GM06990 (cell line): Measurements from ENCODE around the gene EHMT1.

ENCODE experiments used
- DNase-seq: peaks from one replicate; pipeline ENCODE4 v3.0.0-alpha.2; 2011; ENCODE audit not compliant: insufficient read length; ENCODE audit errors: extremely low read depth
- H3K27me3 ChIP-seq: replicated peaks from 2 replicates; pipeline ENCODE4 v1.6.0; 2011; ENCODE audit warnings: low read length; ENCODE audit not compliant: control insufficient read depth, insufficient read depth
- H3K36me3 ChIP-seq: 2 replicates; pipeline ENCODE4 v1.5.1; 2011; ENCODE audit warnings: low read length; ENCODE audit not compliant: control insufficient read depth, insufficient read depth
- H3K4me3 ChIP-seq: replicated peaks from 2 replicates; pipeline ENCODE4 v1.5.1; 2011; ENCODE audit warnings: low read depth, mild to moderate bottlenecking, control low read depth, low read length
- TF ChIP-seq, protein P1 (sequence below): IDR thresholded peaks from 2 replicates; pipeline ENCODE4 v1.5.1; 2011; ENCODE audit warnings: low read length, control low read depth, mild to moderate bottlenecking, inconsistent platforms; ENCODE audit not compliant: insufficient read depth, poor library complexity, severe bottlenecking

The EHMT1 gene

DNA sequence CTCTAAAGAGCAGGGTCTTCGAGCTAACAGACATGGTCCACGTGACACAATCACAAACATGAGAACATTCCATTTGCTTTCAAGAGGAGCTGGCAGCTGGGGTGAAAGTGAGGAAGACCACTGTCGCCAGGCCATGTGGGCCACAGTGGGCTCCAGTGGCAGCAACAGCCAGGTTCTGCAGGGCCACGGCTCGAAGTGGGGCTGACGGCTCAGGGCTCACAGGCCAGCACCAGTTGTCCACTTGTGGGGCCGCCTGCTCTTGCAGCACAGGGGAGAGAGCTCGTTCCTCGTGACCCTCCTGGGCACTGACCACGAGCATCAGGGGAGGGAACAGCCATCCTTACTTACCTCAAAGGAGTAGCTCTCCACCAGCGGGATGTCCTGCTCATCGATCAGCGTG, 30.5 kb upstream of the EHMT1 start:
- no peaks in the 10 kb centered on the region for H3K27me3 ChIP-seq
- H3K36me3 ChIP-seq, result peaks cover 16% of the 10 kb centered on the region
- H3K4me3 ChIP-seq, result no peak overlapping the region
- TF ChIP-seq, protein P1, sequence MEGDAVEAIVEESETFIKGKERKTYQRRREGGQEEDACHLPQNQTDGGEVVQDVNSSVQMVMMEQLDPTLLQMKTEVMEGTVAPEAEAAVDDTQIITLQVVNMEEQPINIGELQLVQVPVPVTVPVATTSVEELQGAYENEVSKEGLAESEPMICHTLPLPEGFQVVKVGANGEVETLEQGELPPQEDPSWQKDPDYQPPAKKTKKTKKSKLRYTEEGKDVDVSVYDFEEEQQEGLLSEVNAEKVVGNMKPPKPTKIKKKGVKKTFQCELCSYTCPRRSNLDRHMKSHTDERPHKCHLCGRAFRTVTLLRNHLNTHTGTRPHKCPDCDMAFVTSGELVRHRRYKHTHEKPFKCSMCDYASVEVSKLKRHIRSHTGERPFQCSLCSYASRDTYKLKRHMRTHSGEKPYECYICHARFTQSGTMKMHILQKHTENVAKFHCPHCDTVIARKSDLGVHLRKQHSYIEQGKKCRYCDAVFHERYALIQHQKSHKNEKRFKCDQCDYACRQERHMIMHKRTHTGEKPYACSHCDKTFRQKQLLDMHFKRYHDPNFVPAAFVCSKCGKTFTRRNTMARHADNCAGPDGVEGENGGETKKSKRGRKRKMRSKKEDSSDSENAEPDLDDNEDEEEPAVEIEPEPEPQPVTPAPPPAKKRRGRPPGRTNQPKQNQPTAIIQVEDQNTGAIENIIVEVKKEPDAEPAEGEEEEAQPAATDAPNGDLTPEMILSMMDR, result no peak
- no peak for DNase-seq

DNA sequence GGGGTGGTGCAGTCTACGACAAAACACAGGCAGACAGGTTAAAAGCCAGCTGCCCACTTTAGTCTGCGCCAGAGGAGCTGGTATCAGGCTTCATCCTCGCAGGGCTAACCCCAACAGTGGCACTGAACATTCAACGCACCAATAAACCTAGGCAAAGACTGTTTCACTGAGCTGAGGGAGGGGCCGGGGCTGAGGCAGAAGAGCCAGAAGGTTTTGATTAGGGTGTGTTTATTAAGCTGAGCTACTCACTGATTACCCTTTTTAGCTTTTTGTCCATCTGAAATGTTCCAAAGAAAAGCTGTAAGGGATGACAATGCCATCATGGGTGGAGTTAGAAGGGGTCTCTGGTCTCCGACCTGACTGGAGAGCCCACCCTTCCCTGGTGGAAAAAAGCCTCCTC, 29.9 kb upstream of the EHMT1 start:
- no peak for DNase-seq
- H3K4me3 ChIP-seq, result peak overlapping the region; percentile 81
- TF ChIP-seq, protein P1, result no peak

DNA sequence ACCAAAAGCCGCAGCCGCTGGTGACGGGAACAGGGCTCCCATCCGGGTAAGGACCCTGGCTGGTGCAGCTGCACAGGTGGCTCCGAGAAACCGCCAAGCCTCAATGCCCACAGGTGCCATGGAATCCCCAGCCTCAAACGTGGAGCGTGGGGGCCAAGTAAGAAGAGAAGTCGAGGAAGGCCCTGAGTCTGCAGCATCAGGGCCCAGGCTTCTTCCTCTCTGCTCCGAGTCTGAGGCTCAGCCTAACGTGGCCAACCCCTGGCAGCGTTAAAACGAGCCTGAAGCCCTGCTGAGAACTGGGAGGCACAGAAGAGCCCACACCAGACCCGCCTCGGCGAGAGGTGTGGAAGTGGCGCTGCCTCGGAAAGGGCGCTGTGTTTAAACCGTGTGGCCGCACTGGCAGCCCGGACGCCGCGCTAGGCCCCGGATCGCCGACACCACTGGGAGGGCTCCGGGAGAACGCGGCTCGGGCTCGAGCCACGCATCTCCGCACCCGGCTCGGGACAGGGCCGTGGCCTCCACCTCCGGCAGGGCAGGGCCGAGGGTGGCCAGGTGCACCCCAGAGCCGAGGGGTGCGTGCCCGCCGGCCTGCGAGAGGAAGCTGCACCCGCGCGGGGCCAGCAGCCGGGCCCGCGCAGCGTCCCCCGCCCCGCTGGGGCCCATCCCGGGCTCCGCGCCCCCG, 29.2 kb upstream of the EHMT1 start:
- TF ChIP-seq, protein P1, result no peak
- H3K27me3 ChIP-seq, result no peaks in the 10 kb centered on the region
- DNase-seq, result no peak
- peaks cover 12% of the 10 kb centered on the region for H3K36me3 ChIP-seq
- peak overlapping the region; percentile 81 for H3K4me3 ChIP-seq

More for the DNA sequence above, 29.9 kb upstream of the EHMT1 start:
- Histone ChIP-seq H3K27me3 (no peaks in the 10 kb centered on the region), H3K36me3 (peaks cover 15% of the 10 kb centered on the region)

DNA sequence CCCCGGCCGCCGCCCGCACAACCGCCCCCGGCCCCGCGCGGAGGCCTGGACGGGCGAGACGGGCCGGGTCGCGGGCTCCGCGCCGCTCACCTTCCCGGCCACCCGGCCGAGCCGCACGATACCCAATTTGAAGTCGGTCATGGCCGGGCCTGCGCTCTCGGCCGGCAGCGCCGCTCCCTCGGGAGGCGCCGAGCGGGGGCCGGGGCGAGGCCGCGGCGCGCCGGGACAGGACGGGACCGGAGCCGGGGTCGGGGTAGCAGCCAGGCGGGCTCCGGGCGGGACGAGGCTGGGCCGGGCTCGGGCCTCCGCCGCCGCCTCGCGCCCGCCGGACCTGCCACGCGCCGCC, 28.7 kb upstream of the EHMT1 start:
- DNase-seq, result no peak
- H3K27me3 ChIP-seq, result no peaks in the 10 kb centered on the region
- H3K36me3 ChIP-seq, result peaks cover 12% of the 10 kb centered on the region
- H3K4me3 ChIP-seq, result peak overlapping the region; percentile 81
- TF ChIP-seq, protein P1, result no peak

DNA sequence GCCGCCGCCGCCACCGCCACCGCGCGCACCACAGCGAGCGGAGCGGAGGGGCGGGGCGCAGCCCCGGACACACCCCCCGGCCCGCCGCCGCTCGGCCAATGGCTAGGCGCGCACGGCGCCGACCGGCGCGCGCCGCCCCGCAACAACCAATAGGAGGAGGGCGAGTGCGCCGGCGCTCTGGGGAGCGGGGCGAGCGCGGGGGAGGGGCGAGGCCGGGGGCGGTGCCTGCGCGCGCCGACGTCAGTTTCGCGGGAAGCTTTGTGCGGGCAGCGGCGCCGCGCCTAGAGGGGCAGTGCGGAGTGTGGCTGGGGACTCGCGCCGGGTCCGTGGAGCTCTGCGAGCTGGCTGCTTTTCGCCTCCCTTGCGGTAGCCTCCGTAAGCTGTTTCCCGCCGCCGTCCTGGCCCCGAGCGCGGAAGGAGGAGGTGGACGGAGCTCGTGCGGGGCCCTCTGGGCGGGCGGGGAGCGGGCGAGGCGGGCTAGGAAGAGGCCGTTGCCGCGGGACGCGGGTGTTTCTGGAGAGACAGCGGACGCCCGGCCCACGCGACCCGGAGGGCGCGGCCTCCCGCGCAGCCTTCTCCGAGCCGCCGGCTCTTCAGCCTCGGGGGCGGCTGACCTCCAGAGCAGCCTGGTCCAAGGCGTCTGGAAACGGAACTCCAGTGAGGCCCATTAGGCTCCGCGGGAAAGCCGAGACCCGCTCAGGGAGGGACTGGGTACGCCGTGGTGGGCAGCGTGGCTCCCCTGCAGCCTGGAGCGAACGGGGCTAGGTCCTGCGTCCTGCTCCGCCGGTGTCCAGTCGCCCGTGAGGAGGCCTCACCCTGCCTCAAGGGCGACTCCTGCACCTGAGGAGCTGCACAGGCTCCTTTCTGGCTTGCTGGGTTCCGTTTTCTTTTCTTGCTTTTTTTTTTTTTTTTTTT, 28.1 kb upstream of the EHMT1 start, which contains the start of gene ZMYND19:
Gene ZMYND19, minus strand, starts transcription at position 44 of the 915 bp plus-strand sequence. CDS start 249 bp downstream, outside the sequence.
- H3K27me3 ChIP-seq, result no peaks in the 10 kb centered on the region
- peak within 1 kb of the TSS; percentile 82 for H3K4me3 ChIP-seq
- peak; percentile 92 for DNase-seq
- TF ChIP-seq, protein P1, result no peak
- H3K36me3 ChIP-seq, result peaks cover 9% of the 10 kb centered on the region
